OCI-LY1 (cell line): Measurements from ENCODE around the gene NUBPL.

Experiments
- EZH2 ChIP-seq: fragments of 200-600 bp; sonication (generic), shearing (Covaris generic); IDR thresholded peaks from 2 replicates; pipeline ENCODE4 v1.8.0; 2017; ENCODE audit warnings: borderline replicate concordance, mixed run types, mild to moderate bottlenecking, antibody characterized with exemption, low read length, moderate library complexity, mixed read lengths
- TF ChIP-seq, protein P1 (sequence below): fragments of 200-600 bp; sonication (generic), shearing (Covaris generic); IDR thresholded peaks from 2 replicates; pipeline ENCODE4 v1.5.1; 2017; ENCODE audit warnings: mild to moderate bottlenecking, antibody characterized with exemption, low read length, moderate library complexity, mixed read lengths

DNA sequence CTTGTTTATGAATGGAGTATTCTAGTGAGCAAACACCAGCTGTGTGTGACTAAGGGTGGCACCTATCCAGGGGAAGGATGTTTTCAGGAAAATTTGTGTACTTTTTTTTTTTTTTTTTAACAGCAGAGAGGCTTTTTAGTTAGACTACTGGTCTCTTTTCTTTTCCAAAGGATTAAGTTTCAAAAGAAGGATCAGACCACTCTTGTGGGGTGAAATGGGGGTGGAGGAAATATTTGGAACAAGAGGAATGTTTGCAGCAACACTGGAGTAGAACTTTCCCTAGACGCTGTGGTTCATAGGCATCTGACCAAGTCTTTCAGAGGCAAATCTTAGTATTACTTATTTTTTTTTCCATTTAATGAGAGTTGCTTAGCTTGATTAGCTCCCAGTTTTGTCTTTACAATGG lies 21.1 kb downstream of the NUBPL start:
- no peak for TF ChIP-seq EZH2
- TF ChIP-seq, protein P1, sequence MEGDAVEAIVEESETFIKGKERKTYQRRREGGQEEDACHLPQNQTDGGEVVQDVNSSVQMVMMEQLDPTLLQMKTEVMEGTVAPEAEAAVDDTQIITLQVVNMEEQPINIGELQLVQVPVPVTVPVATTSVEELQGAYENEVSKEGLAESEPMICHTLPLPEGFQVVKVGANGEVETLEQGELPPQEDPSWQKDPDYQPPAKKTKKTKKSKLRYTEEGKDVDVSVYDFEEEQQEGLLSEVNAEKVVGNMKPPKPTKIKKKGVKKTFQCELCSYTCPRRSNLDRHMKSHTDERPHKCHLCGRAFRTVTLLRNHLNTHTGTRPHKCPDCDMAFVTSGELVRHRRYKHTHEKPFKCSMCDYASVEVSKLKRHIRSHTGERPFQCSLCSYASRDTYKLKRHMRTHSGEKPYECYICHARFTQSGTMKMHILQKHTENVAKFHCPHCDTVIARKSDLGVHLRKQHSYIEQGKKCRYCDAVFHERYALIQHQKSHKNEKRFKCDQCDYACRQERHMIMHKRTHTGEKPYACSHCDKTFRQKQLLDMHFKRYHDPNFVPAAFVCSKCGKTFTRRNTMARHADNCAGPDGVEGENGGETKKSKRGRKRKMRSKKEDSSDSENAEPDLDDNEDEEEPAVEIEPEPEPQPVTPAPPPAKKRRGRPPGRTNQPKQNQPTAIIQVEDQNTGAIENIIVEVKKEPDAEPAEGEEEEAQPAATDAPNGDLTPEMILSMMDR, result no peak
